C4-2B (cell line): Measurements from ENCODE around the gene ZNF441.

Source experiments
- CTCF ChIP-seq: fragments of 450-650 bp; conservative IDR thresholded peaks from 2 replicates; pipeline ENCODE4 v1.5.1; 2017; ENCODE audit warnings: mild to moderate bottlenecking
- ZFX ChIP-seq: fragments of 450-650 bp; IDR thresholded peaks from 2 replicates; pipeline ENCODE4 v1.6.1; 2017

DNA sequence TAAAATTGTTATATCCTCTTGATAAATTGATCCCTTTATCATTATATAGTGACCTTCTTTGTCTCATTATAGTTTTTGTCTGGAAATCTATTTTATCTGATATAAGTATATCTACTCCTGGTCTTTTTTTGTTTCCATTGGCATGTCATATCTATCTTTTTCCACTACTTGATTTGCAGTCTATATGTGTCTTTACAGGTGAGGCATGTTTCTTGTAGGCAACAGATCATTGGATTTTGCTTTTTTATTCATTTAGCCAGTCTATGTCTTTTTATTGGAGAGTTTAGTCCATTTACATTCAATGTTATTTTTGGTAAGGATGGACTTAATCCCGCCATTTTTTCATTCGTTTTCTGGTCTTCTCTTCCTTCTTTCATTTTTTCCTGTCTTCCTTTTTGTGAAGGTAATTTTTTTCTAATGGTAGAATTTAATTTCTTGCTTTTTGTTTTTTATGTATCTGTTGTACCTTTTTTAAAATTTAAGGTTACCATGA lies 14.5 kb upstream of the ZNF441 start:
- TF ChIP-seq CTCF (no peak), ZFX (no peak)
